Activated CD8-positive, alpha-beta T cell treated with anti-CD3 and anti-CD28 coated beads, Interleukin-2, amount 10 ng/mL, durations not matched to agents 7 days and 5 days (primary cell): ENCODE measurements around the gene CYB5R3. TPM values are rescaled to one million over a fixed set of nuclear protein-coding genes. Genes with fewer than 3 reads are reported as not detected.
"Not testable (repeated sequence)": the region's sequence is repeated elsewhere in the genome, so short reads cannot be mapped to it uniquely, and the experiment has no call there.

ENCODE experiments used
- ATAC-seq: fragments of 150-1000 bp; cut with Tn5 transposase; one replicate; pipeline ENCODE4 v1.10.0; 2021; ENCODE audit warnings: moderate library complexity
- CTCF ChIA-PET: fragments of 350-600 bp; sonication (Branson Sonifier 250); formaldehyde crosslinking; loops from one replicate; lab custom pipeline; 2021; ENCODE audit warnings: antibody characterized with exemption; lab: Charles Lee
- POLR2A ChIA-PET: fragments of 350-600 bp; sonication (Branson Sonifier 250); formaldehyde crosslinking; loops from one replicate; lab custom pipeline; 2021; ENCODE audit warnings: antibody characterized with exemption; lab: Charles Lee
- DNase-seq: peaks from one replicate; pipeline ENCODE4 v3.0.0-alpha.2; 2020
- H3K27ac Mint-ChIP-seq: one replicate; pipeline ENCODE4 v1.8.0; 2021; ENCODE audit warnings: mild to moderate bottlenecking, mixed read lengths
- H3K27me3 Mint-ChIP-seq: one replicate; pipeline ENCODE4 v1.8.0; 2021; ENCODE audit warnings: low read depth, mixed read lengths
- H3K36me3 Mint-ChIP-seq: one replicate; pipeline ENCODE4 v1.8.0; 2021; ENCODE audit warnings: low read depth, mixed read lengths
- H3K4me1 Mint-ChIP-seq: one replicate; pipeline ENCODE4 v1.8.0; 2021; ENCODE audit warnings: low read depth, mixed read lengths
- H3K4me3 Mint-ChIP-seq: one replicate; pipeline ENCODE4 v1.8.0; 2021; ENCODE audit warnings: mild to moderate bottlenecking, mixed read lengths
- H3K9me3 Mint-ChIP-seq: one replicate; pipeline ENCODE4 v1.8.0; 2022; ENCODE audit warnings: mixed read lengths; ENCODE audit not compliant: insufficient read depth
- total RNA-seq, 2 experiments: library from RNA; stranded (reverse); gene quantifications; one replicate each; pipeline ENCODE4 v1.2.3, GENCODE V29; 2021

CYB5R3 gene
- total RNA-seq, 2 experiments from 2014 or later = 87.7 to 91.4 TPM

GRCh38 chr22:42615860-42616175, 33.4 kb downstream of the CYB5R3 start:
- Mint-ChIP-seq H3K36me3 (peaks cover 26% of the 10 kb centered on the region), H3K27ac (peak overlapping the region; percentile 98), H3K4me3 (peak overlapping the region; percentile 92), H3K4me1 (peaks cover 49% of the 10 kb centered on the region)
- DNase-seq, ATAC-seq, CTCF ChIA-PET, H3K27me3 Mint-ChIP-seq, H3K9me3 Mint-ChIP-seq: not testable (repeated sequence)
- POLR2A ChIA-PET = interaction anchor here (1.0 to 3.6 kb wide), 13 partner anchors 10 to 475 kb away, joined by 3 to 52 read pairs (median 10); partner anchors contain the start of genes ARFGAP3, ATP5MGL and CYB5R3

- H3K4me1 Mint-ChIP-seq = peaks cover 53% of the 10 kb centered on the region
Observed at GRCh38 chr22:42615092-42615859, 33.9 kb downstream of the CYB5R3 start.

GRCh38 chr22:42614312-42615091, 34.7 kb downstream of the CYB5R3 start, which contains the start of gene POLDIP3:
TSS of gene POLDIP3 (minus strand) at chr22:42614883. CDS start at chr22:42614857, 26 bp downstream.
- peak; percentile 99 for DNase-seq
- Mint-ChIP-seq H3K4me3 (peak within 1 kb of the TSS; percentile 93), H3K27ac (peak within 1 kb of the TSS; percentile 98), H3K4me1 (peaks cover 58% of the 10 kb centered on the region), H3K27me3 (no peaks in the 10 kb centered on the region), H3K9me3 (no peaks in the 10 kb centered on the region), H3K36me3 (peaks cover 32% of the 10 kb centered on the region)
- CTCF ChIA-PET = interaction anchor here (0.9 to 1.3 kb wide), 4 partner anchors 12 to 170 kb away, joined by 4 read pairs; no protein-coding TSS in a partner anchor
- ATAC-seq = peak; percentile 66
- POLR2A ChIA-PET = interaction anchor here (0.5 to 3.6 kb wide), 38 partner anchors 9 to 1167 kb away, joined by 3 to 52 read pairs (median 5); partner anchors contain the start of genes ARFGAP3, ATP5MGL, CENPM and CYB5R3

More at GRCh38 chr22:42615092-42615859, 33.9 kb downstream of the CYB5R3 start:
- peak overlapping the region; percentile 92 for H3K4me3 Mint-ChIP-seq
- ChIA-PET CTCF (interaction anchor here (0.9 kb wide), 1 partner anchor 19 kb away, joined by 4 read pairs; no protein-coding TSS in a partner anchor), POLR2A (interaction anchor here (0.6 to 3.6 kb wide), 39 partner anchors 10 to 926 kb away, joined by 3 to 52 read pairs (median 5); partner anchors contain the start of genes ARFGAP3, ATP5MGL, CYB5R3 and PACSIN2)
- H3K27ac Mint-ChIP-seq = peak overlapping the region; percentile 98
- H3K9me3 Mint-ChIP-seq = no peaks in the 10 kb centered on the region
- no peaks in the 10 kb centered on the region for H3K27me3 Mint-ChIP-seq
- ATAC-seq (peak; percentile 75), DNase-seq (peak; percentile 95)
- H3K36me3 Mint-ChIP-seq = peaks cover 27% of the 10 kb centered on the region

DNA sequence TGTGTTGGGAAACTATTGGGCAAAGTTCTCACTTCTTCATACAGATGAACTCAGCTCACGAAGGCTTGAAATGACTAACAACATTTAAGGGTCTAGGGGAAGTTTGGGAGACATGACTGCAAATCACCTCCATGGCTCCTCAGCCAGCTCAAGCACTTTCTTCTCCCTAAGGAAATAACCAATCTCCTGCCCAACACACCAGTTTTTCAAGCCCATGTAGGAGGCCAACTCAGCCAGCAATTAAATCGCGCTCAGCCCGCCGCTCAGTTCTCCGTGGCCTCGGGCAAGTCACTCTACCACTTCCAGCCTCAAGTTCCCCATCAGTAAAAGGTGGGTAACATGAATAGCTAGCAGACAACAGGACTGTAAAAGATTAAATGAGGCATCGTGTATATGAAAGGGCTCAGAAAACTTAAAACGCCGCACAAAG, 35.3 kb downstream of the CYB5R3 start:
- H3K4me3 Mint-ChIP-seq = peak overlapping the region; percentile 93
- H3K27me3 Mint-ChIP-seq = no peaks in the 10 kb centered on the region
- ATAC-seq (no peak), DNase-seq (no peak)
- H3K4me1 Mint-ChIP-seq = peaks cover 60% of the 10 kb centered on the region
- peak overlapping the region; percentile 96 for H3K27ac Mint-ChIP-seq
- ChIA-PET CTCF (interaction anchor here (0.9 to 1.3 kb wide), 3 partner anchors 11 to 169 kb away, joined by 4 read pairs; no protein-coding TSS in a partner anchor), POLR2A (interaction anchor here (0.9 to 3.6 kb wide), 15 partner anchors 9 to 667 kb away, joined by 3 to 52 read pairs (median 10); partner anchors contain the start of genes ATP5MGL, CENPM, CYB5R3 and PACSIN2)
- H3K9me3 Mint-ChIP-seq = no peaks in the 10 kb centered on the region
- H3K36me3 Mint-ChIP-seq = peaks cover 28% of the 10 kb centered on the region

GRCh38 chr22:42612336-42612735, 36.9 kb downstream of the CYB5R3 start:
- H3K27ac Mint-ChIP-seq = peak overlapping the region; percentile 96
- H3K4me1 Mint-ChIP-seq = peaks cover 55% of the 10 kb centered on the region

DNA sequence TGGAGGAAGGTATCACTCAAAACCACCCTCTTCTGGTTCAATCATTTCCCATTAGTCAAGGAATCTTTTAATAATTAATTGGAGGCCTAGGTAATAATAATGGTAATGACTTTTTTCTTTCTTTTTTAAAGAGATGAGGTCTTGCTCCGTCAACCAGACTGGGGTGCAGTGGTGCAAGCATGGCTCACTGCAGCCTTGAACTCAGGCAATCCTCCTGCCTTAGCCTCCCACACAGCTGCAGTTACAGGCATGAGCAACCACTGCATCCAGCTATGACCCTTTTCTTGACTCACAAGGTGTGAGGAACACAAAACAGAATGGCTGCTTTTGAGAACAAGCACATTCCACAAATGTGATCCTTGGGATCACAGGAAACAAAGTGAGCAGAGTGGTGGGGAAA, 38.1 kb downstream of the CYB5R3 start:
- CTCF ChIA-PET = interaction anchor here (1.6 to 2.8 kb wide), 2 partner anchors 10 to 15 kb away, joined by 3 to 7 read pairs; no protein-coding TSS in a partner anchor
- H3K9me3 Mint-ChIP-seq = no peaks in the 10 kb centered on the region
- no peak overlapping the region for H3K4me3 Mint-ChIP-seq
- DNase-seq = no peak
- H3K27me3 Mint-ChIP-seq = no peaks in the 10 kb centered on the region
- no peak overlapping the region for H3K27ac Mint-ChIP-seq
- H3K36me3 Mint-ChIP-seq = peaks cover 37% of the 10 kb centered on the region
- ATAC-seq = no peak
- POLR2A ChIA-PET = interaction anchor here (1.1 kb wide), 1 partner anchor 38 kb away, joined by 4 read pairs; the partner anchor contains the start of gene CYB5R3
- peaks cover 48% of the 10 kb centered on the region for H3K4me1 Mint-ChIP-seq

More at GRCh38 chr22:42612336-42612735, 36.9 kb downstream of the CYB5R3 start:
- H3K4me3 Mint-ChIP-seq = peak overlapping the region; percentile 93
- ChIA-PET POLR2A (interaction anchor here (0.6 to 3.6 kb wide), 3 partner anchors 28 to 51 kb away, joined by 4 to 47 read pairs (median 4); partner anchors contain the start of gene CYB5R3), CTCF (interaction anchor here (0.7 to 2.8 kb wide), 3 partner anchors 9 to 64 kb away, joined by 3 to 7 read pairs (median 3); no protein-coding TSS in a partner anchor)
- DNase-seq (no peak), ATAC-seq (no peak)
- H3K36me3 Mint-ChIP-seq = peaks cover 35% of the 10 kb centered on the region
- H3K9me3 Mint-ChIP-seq = no peaks in the 10 kb centered on the region
- H3K27me3 Mint-ChIP-seq = no peaks in the 10 kb centered on the region

DNA sequence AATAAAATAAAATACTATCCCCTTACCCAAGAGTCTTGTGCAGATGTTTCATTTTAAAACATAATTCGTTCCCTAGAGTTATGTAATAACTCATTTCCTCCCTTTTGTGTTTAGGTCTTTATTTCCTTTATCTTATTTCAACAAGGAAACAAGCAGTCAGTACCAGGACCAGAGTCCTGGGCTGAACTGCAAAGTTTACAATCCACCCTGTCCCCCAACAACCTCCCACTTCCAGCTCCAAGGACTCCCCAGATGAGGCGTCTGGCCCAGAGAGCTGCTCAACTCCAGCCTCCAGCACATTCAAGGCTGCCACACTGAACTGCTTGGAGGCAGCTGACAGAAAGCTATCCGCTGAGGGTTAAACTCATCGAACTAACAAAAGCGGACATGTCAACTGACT, 39.0 kb downstream of the CYB5R3 start:
- ATAC-seq = no peak
- Mint-ChIP-seq H3K4me1 (peaks cover 40% of the 10 kb centered on the region), H3K4me3 (no peak overlapping the region), H3K36me3 (peaks cover 37% of the 10 kb centered on the region), H3K9me3 (no peaks in the 10 kb centered on the region), H3K27ac (peak overlapping the region; percentile 55), H3K27me3 (no peaks in the 10 kb centered on the region)
- CTCF ChIA-PET = no interaction called here
- POLR2A ChIA-PET = interaction anchor here (1.0 to 1.8 kb wide), 2 partner anchors 11 to 26 kb away, joined by 4 read pairs; no protein-coding TSS in a partner anchor
- DNase-seq = no peak

GRCh38 chr22:42608823-42609361, 40.3 kb downstream of the CYB5R3 start:
- Mint-ChIP-seq H3K9me3 (no peaks in the 10 kb centered on the region), H3K4me3 (no peak overlapping the region), H3K27me3 (no peaks in the 10 kb centered on the region), H3K27ac (no peak overlapping the region), H3K4me1 (peaks cover 37% of the 10 kb centered on the region), H3K36me3 (peaks cover 36% of the 10 kb centered on the region)
- POLR2A ChIA-PET = interaction anchor here (1.8 kb wide), 1 partner anchor 24 kb away, joined by 4 read pairs; no protein-coding TSS in a partner anchor
- CTCF ChIA-PET = no interaction called here
- DNase-seq (no peak), ATAC-seq (no peak)

- Mint-ChIP-seq H3K4me3 (no peak overlapping the region), H3K27ac (no peak overlapping the region), H3K27me3 (no peaks in the 10 kb centered on the region), H3K36me3 (peaks cover 34% of the 10 kb centered on the region), H3K9me3 (no peaks in the 10 kb centered on the region), H3K4me1 (peaks cover 34% of the 10 kb centered on the region)
- ATAC-seq = no peak
- POLR2A ChIA-PET = interaction anchor here (0.6 to 0.7 kb wide), 2 partner anchors 109 to 415 kb away, joined by 3 to 4 read pairs; no protein-coding TSS in a partner anchor
- CTCF ChIA-PET = no interaction called here
- no peak for DNase-seq
Observed at GRCh38 chr22:42608136-42608822, 40.9 kb downstream of the CYB5R3 start.

- Mint-ChIP-seq H3K36me3 (peaks cover 34% of the 10 kb centered on the region), H3K4me1 (peaks cover 31% of the 10 kb centered on the region)
- H3K27ac Mint-ChIP-seq, POLR2A ChIA-PET, ATAC-seq, H3K4me3 Mint-ChIP-seq, H3K9me3 Mint-ChIP-seq, H3K27me3 Mint-ChIP-seq, DNase-seq, CTCF ChIA-PET: not testable (repeated sequence)
Observed at GRCh38 chr22:42607641-42608040, 41.6 kb downstream of the CYB5R3 start.
